HTR-8/SVneo (cell line): ENCODE measurements around the gene FOXL3.
"Not testable (repeated sequence)": the region's sequence is repeated elsewhere in the genome, so short reads cannot be mapped to it uniquely, and the experiment has no call there.

Source experiments
- DNase-seq: peaks from one replicate; pipeline ENCODE4 v3.0.0; 2011; ENCODE audit warnings: low spot score, mixed read lengths; ENCODE audit not compliant: insufficient read length
- FAIRE-seq: peaks from 2 replicates; lab custom pipeline; 2011; peaks lifted over from hg19 to GRCh38; lab: Jason Lieb, UNC

FOXL3 gene

GRCh38 chr7:289756-290553, at the start of gene FOXL3:
FOXL3 (plus strand) TSS chr7:290170; CDS start chr7:290170, 0 bp downstream.
- FAIRE-seq = no peak
- DNase-seq = no peak

DNA sequence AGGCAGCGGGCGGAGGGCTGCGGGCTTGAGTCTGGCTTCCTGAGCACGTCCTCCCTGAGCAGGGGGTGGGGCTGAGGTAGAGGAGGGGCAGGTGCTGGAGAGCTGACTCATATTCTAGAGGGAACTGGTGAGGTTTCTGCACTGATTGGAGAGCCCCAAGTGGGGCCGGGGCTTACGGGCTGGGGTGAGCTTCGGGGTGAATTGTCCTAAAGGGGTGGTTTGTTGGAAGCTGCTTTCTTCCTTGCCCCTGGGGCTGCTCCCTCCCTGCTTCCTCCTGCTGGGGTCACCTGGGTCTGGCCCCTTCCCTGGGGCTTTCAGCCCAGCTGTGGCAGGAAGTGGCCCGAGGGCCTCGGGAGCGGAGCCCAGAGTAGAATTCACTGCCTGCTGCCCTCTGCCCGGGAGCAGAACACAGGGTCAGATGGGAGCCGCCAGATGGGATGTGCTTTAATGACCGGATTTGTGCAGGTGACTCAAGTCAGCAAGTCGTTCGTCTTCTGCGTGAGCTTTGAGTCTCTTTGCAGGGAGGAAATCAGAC, 49.0 kb upstream of the FOXL3 start:
- FAIRE-seq = no peak
- no peak for DNase-seq

DNA sequence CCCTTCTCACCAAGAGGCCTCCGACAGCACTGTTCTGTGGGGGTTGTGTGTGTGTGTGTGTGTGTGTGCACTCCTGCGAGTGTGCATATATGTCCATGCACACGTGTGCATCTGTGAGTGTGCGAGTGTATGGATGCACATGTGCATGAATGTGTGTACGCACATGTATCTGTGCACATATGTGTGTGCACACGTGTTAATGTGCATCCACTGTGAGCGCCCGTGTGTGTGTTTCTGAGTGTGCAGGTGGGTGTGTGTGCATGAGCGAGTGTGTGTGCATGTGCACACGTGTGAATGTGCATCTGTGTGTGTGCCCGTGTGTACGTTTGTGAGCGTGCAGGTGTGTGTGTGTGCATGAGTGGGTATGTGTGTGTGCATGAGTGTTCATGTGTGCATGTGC, 48.5 kb upstream of the FOXL3 start:
- DNase-seq (no peak), FAIRE-seq (no peak)

- not testable (repeated sequence) for DNase-seq, FAIRE-seq
Measured at GRCh38 chr7:242826-243579, 47.0 kb upstream of the FOXL3 start.

DNA sequence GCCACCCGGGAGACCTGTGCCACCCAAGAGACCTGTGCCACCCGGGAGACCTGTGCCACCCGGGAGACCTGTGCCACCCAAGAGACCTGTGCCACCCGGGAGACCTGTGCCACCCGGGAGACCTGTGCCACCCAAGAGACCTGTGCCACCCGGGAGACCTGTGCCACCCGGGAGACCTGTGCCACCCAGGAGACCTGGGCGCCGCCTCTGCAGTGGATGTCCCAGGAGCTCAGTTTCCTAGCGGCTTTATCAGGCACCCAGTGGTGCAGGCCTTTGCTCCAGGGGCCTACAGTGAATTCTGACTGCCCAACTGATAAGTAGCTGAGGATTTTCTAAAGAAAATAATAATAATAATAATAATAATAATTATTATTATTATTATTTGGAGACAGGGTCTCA, 46.4 kb upstream of the FOXL3 start:
- not testable (repeated sequence) for FAIRE-seq, DNase-seq

DNA sequence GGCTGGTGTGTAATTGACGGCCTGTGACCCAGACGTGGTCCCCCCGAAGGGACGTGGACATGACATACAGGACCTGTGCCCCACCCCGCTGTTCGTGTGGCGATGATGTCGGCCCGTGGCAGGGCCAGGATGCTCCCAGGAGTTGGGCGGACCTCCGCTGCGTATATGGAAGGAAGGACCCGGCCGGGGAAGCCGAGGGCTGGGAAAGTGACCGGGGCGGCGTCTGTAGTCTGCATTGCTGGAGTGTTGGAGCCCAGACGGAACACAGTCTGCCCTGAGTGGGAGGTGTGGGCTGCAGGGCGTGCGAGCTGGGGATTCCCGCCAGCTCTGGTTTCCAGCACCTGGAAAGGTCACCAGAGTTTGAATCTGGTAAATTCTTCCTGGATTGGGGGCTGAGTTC, 45.0 kb upstream of the FOXL3 start:
- no peak for FAIRE-seq
- DNase-seq = no peak

- DNase-seq (no peak), FAIRE-seq (no peak)
Measured at GRCh38 chr7:245574-246295, 44.2 kb upstream of the FOXL3 start.

DNA sequence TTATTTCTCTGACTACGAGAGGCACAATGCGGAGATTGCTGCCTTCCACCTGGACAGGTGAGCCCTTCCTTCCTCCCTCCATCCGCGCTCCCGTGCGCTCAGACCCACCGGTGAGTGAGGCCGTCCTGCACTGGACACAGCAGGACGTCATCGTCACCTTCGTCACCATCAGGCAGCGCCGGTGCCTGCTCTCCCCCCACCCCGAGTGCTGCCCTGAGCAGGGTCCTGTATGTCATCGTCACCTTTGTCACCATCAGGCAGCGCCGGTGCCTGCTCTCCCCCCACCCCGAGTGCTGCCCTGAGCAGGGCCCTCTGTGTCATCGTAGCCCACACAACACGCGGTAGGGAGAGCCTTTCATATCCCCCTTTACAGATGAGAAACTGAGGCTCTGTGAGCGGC, 43.5 kb upstream of the FOXL3 start:
- FAIRE-seq = peak; percentile 13

GRCh38 chr7:247181-247580, 42.8 kb upstream of the FOXL3 start:
- DNase-seq (no peak), FAIRE-seq (no peak)

More for the DNA sequence above, 43.5 kb upstream of the FOXL3 start:
- no peak for DNase-seq

GRCh38 chr7:247636-248035, 42.3 kb upstream of the FOXL3 start:
- DNase-seq (no peak), FAIRE-seq (no peak)

DNA sequence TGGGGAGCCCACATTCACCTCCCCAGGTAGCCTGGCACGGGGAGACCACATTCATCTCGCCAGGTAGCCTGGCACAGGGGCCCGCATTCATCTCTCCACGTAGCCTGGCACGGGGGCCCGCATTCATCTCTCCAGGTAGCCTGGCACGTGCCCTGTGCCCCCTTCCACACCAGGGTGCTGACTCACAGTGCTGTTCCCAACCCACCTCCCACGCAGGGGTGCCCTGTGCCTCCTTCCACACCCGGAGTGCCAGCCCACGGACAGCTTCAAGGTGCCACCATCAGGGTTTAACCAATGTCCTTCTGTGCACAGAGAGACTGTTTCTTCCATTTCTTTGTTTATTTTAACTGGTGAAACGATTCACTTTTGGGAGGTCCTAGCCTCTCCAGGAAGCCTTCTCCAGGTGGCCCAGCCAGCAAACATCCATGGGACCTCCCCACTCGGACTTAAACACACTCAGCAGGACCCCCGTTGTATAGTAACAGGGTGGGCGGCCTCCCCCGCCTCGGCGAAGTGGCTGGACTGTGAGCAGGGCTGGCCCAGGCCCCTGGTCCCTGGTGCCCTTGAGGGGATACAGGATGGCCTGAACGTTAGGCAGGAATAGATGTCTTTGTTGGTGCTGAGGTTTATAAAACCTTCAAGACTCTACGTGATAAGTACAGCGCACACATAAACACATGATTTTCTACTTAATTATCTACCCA, 41.1 kb upstream of the FOXL3 start:
- FAIRE-seq = no peak

GRCh38 chr7:249989-250388, 40.0 kb upstream of the FOXL3 start:
- no peak for FAIRE-seq
- no peak for DNase-seq

More for the DNA sequence above, 41.1 kb upstream of the FOXL3 start:
- DNase-seq = no peak

GRCh38 chr7:250523-250922, 39.4 kb upstream of the FOXL3 start:
- DNase-seq (no peak), FAIRE-seq (no peak)

DNA sequence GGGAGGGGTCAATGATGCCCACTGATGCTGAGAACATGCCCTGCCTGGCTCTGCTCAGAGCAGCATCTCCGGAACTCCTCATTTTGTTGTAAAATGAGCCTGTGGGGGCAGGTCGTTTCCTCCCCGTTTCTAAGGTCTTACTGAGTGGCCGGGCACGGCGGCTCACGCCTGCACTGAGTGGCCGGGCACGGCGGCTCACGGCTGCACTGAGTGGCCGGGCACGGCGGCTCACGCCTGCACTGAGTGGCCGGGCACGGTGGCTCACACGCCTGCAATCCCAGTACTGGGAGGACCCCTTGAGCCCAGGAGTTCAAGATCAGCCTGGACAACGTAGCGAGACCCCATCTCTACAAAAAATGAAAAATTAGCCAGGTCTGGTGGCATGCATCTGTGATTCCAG, 39.0 kb upstream of the FOXL3 start:
- no peak for DNase-seq
- FAIRE-seq = peak; percentile 55

- FAIRE-seq (no peak), DNase-seq (no peak)
Measured at GRCh38 chr7:251446-252175, 38.4 kb upstream of the FOXL3 start.

- FAIRE-seq (no peak), DNase-seq (no peak)
Measured at GRCh38 chr7:252216-252965, 37.6 kb upstream of the FOXL3 start.

DNA sequence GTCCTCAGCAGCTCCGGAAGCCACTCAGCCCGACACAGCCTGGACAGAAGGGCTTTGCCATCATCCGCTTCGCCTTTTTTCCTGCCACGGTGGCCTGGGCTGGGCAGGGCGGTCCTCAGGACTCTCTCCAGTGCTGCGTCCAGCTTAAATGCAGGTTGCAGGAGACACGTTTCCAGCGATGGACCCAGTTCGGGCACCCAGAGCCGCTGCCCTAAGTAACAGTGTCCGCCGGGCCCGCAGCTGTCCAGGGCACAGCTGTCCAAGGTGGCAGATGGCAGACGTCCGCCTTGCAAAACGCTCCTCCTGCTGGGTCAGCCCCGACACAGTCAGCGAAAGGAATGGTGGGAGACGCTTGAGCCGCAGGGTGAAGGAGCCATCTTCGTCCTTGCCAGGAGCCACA, 37.0 kb upstream of the FOXL3 start:
- DNase-seq (no peak), FAIRE-seq (no peak)

DNA sequence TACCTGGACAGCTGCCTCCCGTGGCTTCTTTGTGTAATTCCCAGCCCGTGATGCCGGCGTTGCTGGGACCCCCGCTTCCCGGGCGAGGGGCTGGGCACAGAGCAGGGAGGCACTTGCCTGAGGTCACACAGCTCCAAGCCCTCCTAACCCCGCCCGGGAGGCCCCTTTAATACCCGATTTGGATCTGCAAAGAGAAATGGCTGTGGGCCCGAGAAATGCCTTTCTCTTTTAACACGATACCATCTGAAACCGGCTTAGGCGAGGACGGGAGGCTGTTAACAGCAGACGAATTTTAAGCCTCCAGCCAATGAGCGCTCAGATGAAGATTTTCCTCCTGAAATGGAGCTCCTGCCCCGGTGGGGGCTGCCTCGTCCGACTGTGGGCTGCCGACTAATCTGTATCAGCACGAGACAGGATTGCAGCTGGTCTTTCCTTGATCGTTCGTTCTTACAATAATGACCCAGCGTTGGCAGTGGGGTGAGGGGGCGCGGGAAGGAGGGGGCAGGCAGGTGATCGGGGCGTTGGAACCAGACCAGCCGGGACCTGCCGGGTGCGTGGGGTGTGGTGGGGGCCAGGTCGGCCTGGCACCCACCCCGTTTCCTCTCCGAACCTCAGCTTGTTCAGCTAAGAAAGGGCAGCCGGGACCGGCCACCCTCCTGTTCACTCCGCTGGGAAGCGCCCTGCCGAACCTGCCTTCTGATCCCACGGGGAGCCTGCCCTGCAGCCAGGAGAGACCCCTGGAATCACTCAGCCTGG, 36.2 kb upstream of the FOXL3 start:
- DNase-seq = no peak
- no peak for FAIRE-seq
